GM19025 (cell line): ENCODE results near the gene RPH3AL.
"Not testable (repeated sequence)": the region's sequence is repeated elsewhere in the genome, so short reads cannot be mapped to it uniquely, and the experiment has no call there.

Experiments used
- ATAC-seq: cut with Tn5 transposase; IDR thresholded peaks from one replicate; pipeline ENCODE4 v1.9.1; 2021; ENCODE audit warnings: mild to moderate bottlenecking, low read depth, moderate library complexity; ENCODE audit not compliant: unreplicated experiment

Gene RPH3AL

DNA sequence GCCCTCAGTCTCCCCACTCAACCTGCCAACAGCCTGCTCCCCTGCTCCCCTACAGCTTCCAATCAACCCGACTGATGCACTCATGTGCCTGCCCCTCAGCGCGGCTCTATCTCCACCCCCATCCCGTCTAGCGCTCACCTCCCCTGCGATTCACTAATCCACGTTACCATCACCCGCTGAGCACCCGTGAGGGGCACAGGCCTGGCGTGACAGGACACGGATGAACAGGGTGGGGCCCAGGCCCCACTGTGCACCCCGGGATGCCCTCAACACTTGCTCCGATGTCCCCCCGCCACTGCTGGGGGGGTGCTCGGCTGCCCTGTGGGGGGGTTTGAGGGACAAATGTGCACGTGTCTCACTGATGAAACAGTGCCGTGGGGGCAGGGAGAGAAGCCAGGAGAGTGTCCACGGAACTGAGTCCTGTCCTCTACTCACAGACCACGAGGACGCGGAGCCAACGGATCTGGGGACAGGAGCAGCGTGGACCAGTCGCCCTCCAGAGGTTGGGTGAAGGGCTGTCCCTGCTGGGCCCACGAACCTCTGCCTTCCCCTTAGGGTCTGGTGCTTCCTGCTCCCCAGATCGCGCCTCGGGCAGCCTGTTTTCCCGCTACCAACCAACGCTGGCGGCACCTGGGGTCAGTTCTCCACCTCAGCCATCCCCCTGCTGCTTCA is 66.7 kb downstream of the RPH3AL start:
- no peak for ATAC-seq

DNA sequence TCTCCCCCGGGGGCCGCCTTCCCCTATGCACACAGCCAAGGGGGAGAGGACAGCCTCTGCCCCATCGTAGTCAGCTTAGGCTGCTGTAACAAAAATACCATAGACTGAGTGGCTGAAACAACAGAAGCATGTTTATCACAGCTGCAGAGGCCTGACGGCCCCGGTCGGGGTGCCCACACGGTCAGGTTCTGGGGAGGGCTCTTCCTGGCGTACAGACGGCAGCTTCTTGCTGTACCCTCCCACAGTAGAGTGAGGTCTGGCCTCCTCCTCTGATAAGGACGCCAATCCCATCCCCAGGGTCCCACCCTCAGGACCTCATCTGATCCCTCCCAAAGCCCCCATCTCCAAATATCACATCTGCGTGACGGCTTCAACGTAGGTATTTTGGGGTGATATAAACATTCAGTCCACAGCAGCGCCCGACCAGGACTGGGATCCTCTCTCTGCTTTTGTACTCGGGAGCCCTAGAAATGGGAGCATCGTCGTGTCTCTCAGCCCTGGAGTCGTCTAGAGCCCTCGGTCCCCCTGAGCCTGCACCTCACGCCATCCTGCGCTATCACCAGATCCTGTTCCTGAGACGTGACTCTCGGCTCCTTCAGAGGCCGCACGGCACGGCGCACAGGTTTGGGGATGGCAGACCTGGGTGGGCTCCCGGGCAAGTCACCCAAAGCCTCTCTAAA is 67.8 kb downstream of the RPH3AL start:
- no peak for ATAC-seq

DNA sequence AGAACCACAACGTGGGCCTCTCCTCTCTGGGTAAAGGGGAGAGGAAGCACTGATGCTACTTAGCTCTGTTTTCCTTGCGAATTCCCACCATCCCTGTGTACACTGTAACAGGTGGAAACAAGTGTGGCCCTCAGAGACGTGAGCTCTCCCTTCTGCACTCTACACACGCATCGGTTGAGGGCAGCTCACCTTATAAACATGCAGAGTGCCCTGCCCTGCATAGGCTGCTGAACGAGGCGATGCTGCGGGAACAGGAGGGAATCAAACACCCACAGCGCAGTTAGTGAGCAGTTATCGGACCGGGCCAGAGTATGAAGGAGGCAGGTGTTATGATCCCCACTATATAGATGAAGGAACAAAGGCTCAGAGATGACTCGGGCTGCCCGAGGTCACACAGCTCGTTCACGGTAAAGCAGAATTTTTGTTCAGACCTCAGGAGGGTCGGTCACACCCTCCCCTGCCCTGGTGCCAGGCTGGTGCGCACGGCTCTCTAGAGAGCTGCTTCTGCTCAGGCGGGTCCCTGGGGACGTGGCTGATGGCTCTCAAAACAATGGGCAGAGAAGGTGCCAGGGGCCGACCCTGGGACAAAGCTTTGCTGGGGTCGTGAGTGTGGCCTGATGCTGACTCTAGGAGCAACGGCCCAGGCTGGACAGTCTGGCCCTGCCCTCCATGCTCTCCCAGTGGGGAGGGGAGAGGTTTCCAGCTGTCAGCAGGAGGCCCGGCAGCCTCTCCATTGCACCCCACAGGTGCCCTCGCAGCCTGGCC is 68.5 kb downstream of the RPH3AL start:
- no peak for ATAC-seq

DNA sequence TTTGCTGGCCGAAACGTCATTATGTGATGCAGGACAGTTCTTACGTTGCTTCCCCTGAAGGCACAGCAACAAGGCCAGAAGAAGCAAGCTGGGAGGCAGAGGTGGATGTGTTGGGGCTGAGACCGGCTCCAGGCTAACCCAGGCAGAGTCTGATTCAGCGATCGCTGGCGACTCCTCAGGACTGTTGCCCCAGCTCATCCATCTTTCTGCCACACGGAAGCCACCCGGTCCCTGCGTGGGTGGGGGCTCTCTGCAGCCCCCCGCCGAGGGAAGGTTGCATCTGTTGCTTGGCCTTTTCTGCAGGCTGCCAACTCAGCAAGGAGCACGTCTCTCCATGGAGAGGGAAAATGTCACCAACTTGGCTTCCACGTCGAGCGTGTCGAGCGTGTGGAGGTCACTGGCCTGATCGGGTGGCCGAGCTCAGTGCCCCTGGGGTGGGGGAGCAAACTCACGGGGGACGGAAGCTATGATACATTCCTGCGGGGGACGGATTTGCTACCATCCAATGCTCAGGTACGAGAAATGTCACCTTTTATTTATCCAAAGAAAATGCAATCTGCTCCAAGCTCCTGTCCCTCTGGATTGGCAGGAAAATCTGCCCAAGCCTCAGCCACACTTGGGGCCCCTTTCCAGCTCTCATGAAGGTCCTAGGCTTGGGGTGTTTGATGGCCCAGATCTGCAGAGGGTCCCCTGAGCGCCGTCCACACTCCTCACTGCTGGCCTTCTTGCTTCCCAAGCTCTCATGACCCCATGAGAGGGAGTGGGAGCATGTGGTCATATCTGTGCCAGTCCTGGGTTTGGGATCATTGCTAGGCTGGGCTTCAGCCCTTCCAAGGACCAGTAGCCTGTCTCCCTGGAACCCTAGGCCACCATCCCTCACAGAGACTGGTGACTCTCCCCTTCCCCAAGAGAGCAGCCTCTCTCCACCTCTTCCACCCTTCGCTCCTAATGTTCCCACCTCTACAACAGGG is 69.4 kb downstream of the RPH3AL start:
- ATAC-seq, result no peak

DNA sequence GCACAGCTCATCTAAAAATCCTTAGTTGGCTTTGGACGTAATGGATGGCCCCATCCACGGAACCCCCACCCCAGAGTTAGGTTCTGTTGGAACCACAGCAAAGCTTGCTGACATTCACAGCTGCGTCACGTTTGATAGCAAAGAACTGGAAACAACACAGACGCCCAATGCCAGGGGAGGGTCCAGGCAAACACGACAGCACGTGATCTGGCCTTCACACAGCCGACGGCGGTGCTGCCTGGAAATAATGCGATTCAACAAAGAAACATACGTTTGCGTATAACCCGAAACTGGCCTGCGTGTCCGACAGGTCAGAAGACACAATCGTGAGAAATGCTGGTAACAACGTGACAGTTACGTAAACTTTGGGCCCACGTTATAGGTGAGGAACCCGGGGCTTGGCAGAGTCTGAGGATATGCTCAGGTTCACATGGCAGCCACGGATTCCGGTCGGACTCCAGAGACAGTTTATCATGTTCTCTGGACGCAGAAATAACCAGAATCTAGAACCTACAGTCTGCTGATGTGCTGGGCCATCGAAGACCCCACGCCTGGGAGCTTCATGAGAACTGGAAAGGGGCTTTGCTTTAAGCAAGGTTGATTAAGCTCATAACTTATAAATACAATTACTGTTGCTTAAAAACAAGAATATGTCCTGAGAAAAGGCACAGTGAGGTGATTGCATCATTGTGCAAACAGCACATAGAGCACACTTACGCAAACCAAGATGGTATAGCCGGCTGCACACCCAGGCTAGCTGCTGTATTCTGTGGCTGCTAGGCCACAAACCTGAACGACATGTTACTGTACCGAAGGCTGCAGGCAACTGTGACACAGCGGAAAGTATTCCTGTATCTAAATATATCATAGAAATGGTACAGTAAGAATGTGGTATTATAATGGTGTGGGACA is 70.4 kb downstream of the RPH3AL start:
- no peak for ATAC-seq

DNA sequence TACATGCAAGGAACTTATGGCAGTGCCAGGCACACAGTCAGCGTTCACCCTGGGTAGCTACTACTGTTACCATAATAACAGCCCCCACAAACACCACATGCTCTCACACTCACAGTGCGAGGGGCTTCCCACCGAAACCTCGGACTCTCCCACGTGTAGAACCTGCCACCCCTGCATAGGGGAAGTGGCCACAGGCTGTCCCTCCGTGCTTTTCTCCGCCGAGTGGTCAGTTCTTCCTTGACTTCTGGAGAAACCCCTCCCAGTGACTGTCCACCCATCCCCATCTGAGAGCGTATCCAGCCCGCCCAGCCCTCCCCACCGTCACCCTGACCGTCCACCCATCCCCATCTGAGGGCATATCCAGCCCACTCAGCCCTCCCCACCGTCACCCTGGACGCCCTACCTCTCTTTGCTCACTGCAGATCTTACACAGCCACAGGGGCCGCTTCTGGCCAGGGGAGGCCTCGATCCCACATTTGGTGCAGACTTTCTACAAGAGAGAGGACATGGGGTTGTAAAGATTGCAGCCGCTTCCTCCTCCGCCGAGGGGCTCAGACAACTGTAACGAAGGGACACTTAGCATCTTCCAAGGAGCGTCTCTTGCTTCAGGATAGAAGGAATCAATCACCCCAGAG is 71.1 kb downstream of the RPH3AL start:
- no peak for ATAC-seq

DNA sequence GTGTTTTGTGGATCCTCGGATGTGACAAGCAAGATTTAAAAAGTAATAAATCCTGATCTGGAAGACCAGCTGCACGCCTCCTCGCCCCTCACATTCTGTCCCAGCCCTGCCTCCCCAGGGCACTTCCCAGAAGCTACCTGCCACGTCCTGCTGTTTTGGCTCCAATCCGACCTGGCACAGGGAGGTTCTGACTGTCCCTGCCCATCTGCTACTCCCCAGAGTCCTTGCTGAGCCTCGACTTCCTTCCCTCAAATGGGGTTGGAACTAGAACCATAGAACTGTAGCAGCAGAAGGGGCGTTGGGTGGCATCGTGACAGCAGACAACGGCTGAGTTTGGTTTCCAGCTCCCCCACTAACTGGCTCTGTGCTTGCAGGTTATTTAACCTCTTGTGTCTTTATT is 71.7 kb downstream of the RPH3AL start:
- no peak for ATAC-seq

DNA sequence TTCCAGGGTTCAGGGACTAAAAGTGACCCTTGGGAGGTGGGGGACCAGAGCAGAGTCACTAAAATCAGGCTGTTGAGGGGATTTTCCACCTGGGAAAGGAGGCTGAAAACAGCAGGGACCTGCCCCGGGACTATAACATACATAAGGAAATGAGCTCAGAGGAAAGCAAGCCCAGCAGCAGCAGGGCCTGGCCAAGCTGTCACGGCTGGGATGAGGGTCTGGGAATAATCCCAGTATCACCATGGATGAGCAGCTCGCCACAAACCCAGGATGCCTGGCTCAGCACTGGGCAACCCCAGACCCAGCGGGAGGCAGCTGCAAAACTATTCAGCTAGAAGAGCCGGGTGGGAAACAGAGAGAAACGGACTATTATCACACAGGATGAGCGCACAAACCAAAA is 72.4 kb downstream of the RPH3AL start:
- no peak for ATAC-seq

DNA sequence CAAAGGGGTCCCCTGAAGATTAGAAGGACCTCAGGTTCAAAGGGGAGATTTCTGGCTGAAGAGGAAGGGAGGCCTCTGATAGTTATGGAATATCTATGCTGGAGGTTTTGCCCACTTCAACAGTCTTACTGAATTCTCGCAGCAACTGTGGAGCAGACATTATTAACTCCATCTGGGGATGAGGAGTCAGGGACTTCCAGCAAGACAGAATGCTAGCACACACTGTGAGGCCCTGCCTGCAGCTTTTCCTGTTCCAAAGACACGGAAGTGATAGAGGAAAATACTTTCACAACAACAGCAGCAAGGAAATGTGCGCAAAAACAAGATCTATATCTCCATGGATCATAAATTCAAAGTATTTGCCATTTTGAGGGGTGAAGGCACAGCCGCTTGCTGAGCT is 72.8 kb downstream of the RPH3AL start:
- no peak for ATAC-seq

DNA sequence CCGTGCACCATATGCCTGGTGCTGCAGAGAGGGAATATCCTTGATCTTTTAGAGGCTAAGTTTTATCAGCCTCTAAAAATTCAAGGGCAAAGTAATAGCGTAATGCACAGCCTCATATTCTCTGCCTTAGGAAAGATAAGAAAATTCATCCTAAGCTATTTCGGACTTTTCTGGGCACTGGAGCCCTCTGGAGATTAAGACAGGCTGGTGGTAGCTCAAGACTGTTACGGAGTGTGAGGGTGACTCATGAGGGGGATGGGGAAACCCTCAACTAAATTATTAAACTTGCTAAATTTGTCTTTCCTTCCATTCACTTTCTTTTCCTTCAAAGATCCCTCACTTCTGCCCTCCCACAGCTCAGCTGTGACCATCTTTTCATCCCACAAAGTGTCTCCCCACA is 73.3 kb downstream of the RPH3AL start:
- no peak for ATAC-seq

DNA sequence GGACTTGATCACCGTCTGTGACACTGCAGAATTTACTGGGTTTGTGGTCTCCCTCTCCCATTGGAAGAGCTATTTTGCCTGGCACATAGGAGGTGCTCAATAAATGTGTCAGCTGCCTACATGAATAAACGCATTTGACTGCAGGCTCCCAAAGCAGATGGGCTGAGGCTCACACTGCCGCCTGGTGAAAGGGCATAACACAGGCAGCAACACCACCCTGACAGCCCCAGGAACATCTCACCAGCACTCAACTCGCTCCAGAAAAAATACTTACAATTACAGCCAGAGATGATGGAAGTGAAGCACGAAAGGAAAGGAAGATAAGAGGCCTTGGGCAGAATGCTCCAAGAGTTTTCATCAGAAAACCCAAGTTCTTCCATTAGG is 73.9 kb downstream of the RPH3AL start:
- no peak for ATAC-seq

DNA sequence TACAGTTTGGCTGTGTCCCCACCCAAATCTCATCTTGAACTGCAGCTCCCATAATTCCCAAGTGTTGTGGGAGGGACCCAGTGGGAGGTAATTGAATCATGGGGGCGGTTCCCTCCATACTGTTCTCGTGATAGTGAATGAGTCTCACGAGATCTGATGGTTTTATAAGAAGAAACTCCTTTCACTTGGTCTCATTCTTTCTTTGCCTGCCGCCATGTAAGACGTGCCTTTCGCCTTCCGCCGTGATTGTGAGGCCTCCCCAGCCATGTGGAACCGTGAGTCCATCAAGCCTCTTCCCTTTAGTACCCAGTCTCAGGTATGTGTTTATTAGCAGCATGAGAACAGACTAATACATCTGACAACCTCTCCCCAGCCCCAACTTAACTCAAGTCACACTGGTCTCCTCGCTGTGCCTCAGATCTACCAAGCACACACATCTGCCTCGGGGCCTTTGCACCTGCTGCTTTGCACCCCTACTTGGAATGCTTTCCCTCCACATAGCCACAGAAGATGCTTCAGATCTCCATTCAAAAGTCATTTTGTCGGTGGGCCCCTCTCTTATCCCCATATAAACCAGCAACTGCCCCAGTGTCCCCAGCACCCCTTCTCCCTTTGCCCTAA is 74.4 kb downstream of the RPH3AL start:
- no peak for ATAC-seq

DNA sequence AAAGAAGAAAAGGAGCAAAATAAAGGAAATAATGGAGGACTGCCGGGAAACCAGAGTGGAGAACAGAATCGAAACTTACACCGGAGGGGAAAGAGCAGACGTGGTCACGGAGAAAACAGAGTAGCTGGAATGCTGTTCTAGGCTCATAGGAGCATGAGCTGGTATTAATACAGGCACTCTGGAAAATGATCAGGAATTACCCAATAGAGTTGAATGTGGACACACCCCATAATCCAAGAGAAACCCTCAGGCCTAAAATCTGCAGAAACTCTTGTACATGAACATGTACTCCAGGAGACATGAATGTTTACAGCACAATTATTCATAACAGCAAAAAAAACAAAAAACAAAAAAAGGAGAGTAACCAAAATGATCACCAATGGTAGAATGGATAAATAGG is 77.7 kb downstream of the RPH3AL start:
- no peak for ATAC-seq

DNA sequence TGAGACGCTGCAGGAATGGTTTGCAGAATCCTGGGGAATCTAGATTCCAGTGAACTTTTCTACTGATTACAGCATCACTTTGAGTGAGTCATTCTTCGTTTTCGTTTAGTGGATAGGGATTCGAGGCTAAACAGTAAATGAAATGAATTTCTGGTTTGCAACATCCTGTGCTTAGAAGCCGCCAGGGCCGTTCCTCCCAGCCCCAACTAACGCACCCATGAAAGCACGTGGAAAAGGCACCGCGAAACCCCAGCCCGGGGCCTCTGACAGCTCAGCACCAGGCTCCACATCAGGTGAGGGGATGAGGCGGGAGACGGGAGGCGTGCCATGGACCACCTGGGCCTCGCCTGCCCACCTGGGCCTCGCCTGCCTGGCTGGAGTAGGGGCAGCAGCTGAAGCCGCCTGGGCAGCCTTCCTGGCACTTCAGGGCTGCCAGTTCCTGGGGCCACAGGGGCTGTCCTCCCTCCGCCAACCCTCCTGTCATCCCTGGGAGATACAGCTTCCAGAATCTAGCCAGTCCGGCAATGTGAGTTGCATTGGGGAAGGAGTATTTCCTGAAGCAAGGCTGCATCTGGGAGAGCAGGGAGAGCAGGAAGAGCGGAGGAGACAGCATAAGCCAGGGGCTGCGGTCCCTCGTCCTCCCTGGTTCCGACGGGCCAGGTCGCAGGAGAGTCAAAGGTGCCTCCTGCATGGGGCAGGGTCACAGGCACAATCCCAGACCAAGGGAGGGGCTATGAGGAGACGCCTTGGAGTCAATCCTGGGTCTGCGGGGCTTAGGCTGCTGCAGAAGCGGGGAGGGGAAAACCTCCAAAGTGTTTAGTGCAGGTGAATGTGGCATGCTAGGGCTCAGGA is 78.4 kb downstream of the RPH3AL start:
- ATAC-seq, result no peak

DNA sequence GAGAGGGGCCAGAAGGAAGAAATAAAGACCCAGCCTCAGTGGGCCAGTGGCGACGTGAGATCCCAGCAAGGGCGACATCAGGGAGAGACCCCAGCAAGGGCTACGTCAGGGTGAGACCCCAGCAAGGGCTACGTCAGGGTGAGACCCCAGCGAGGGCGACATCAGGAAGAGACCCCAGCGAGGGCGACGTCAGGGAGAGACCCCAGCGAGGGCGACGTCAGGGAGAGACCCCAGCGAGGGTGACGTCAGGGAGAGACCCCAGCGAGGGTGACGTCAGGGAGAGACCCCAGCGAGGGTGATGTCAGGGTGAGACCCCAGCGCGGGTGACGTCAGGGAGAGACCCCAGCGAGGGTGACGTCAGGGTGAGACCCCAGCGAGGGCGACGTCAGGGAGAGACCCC is 79.8 kb downstream of the RPH3AL start:
- ATAC-seq, result not testable (repeated sequence)

DNA sequence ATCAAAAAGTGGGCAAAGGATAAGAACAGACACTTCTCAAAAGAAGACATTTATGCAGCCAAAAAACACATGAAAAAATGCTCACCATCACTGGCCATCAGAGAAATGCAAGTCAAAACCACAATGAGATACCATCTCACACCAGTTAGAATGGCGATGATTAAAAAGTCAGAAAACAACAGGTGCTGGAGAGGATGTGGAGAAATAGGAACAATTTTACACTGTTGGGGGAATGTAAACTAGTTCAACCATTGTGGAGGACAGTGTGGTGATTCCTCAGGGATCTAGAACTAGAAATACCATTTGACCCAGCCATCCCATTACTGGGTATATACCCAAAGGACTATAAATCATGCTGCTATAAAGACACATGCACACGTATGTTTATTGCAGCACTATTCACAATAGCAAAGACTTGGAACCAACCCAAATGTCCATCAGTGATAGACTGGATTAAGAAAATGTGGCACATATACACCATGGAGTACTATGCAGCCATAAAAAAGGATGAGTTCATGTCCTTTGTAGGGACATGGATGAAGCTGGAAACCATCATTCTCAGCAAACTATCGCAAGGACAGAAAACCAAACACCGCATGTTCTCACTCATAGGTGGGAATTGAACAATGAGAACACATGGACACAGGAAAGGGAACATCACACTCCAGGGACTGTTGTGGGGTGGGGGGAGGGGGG is 80.5 kb downstream of the RPH3AL start:
- not testable (repeated sequence) for ATAC-seq
